Neuronal stem cell (in vitro differentiated cells): ENCODE results near the gene MTMR1.

Experiments
- DNase-seq: peaks from one replicate; pipeline ENCODE4 v3.0.0-alpha.2; 2013; ENCODE audit warnings: low spot score
- H2AFZ ChIP-seq: one replicate; pipeline ENCODE4 v1.6.1; 2013; ENCODE audit warnings: mild to moderate bottlenecking, low read length, inconsistent platforms
- H2AK5ac ChIP-seq: 2 replicates; pipeline ENCODE4 v1.6.1; 2013; ENCODE audit warnings: low read depth, mild to moderate bottlenecking, inconsistent platforms, low read length, moderate library complexity, mixed read lengths
- H2BK120ac ChIP-seq: 2 replicates; pipeline ENCODE4 v1.6.1; 2013; ENCODE audit warnings: low read depth, mild to moderate bottlenecking, inconsistent platforms, low read length, moderate library complexity, mixed read lengths
- H2BK12ac ChIP-seq: one replicate; pipeline ENCODE4 v1.6.1; 2013; ENCODE audit warnings: low read length, inconsistent platforms
- H2BK15ac ChIP-seq: 2 replicates; pipeline ENCODE4 v1.6.1; 2013; ENCODE audit warnings: mild to moderate bottlenecking, low read length, inconsistent platforms, mixed read lengths
- H2BK5ac ChIP-seq: one replicate; pipeline ENCODE4 v1.6.1; 2013; ENCODE audit warnings: inconsistent platforms, mild to moderate bottlenecking, low read length, moderate library complexity
- H3K14ac ChIP-seq: one replicate; pipeline ENCODE4 v1.6.1; 2013; ENCODE audit warnings: low read length, inconsistent platforms
- H3K18ac ChIP-seq: 2 replicates; pipeline ENCODE4 v1.6.1; 2013; ENCODE audit warnings: low read length, inconsistent platforms
- H3K23ac ChIP-seq: 2 replicates; pipeline ENCODE4 v1.6.1; 2013; ENCODE audit warnings: low read depth, mild to moderate bottlenecking, mixed read lengths, low read length, inconsistent platforms; ENCODE audit not compliant: poor library complexity
- H3K27ac ChIP-seq: replicated peaks from 3 replicates; pipeline ENCODE4 v1.5.1; 2013; ENCODE audit warnings: low read length, inconsistent platforms
- H3K27me3 ChIP-seq, 3 experiments: 2 replicates each; pipeline ENCODE4 v1.6.1; 2013; ENCODE audit warnings: low read length in 3 of 3, mild to moderate bottlenecking in 2 of 3, inconsistent platforms in 1 of 3, low read depth in 1 of 3, mixed read lengths in 1 of 3, moderate library complexity in 1 of 3; ENCODE audit not compliant: control insufficient read depth in 3 of 3, insufficient read depth in 3 of 3
- H3K36me3 ChIP-seq, 2 donors: replicated peaks in 1 of 2; 2 replicates each; pipeline ENCODE4 v1.6.1; 2013; ENCODE audit warnings: low read length in 2 of 2; ENCODE audit not compliant: control insufficient read depth in 2 of 2, insufficient read depth in 2 of 2
- H3K4ac ChIP-seq: 2 replicates; pipeline ENCODE4 v1.6.1; 2013; ENCODE audit warnings: inconsistent platforms, mild to moderate bottlenecking, low read length, moderate library complexity
- H3K4me1 ChIP-seq, 2 donors: 1 replicate in 1 of 2; 2 replicates in 1 of 2; pipeline ENCODE4 v1.6.1; 2013; ENCODE audit warnings: low read length in 2 of 2, low read depth in 1 of 2; ENCODE audit not compliant: control insufficient read depth in 2 of 2, insufficient read depth in 1 of 2
- H3K4me2 ChIP-seq: one replicate; pipeline ENCODE4 v1.6.1; 2013; ENCODE audit warnings: mild to moderate bottlenecking, low read length, inconsistent platforms; ENCODE audit not compliant: insufficient read depth, poor library complexity, severe bottlenecking
- H3K4me3 ChIP-seq, 2 donors: 2 replicates each; pipeline ENCODE4 v1.5.1; 2013; ENCODE audit warnings: low read length in 2 of 2, mild to moderate bottlenecking in 2 of 2, inconsistent platforms in 1 of 2, moderate library complexity in 1 of 2
- H3K79me1 ChIP-seq: one replicate; pipeline ENCODE4 v1.6.1; 2013; ENCODE audit warnings: low read depth, mild to moderate bottlenecking, inconsistent platforms, low read length, moderate library complexity
- H3K9ac ChIP-seq: one replicate; pipeline ENCODE4 v1.6.1; 2013; ENCODE audit warnings: mild to moderate bottlenecking, low read depth, low read length, inconsistent platforms; ENCODE audit not compliant: poor library complexity
- H3K9me3 ChIP-seq, 2 donors: replicated peaks in 1 of 2; 2 replicates each; pipeline versions ENCODE3 to v1.6.1; 2013; ENCODE audit warnings: low read length in 2 of 2, mild to moderate bottlenecking in 2 of 2, inconsistent platforms in 1 of 2, low read depth in 1 of 2, mixed read lengths in 1 of 2, moderate library complexity in 1 of 2; ENCODE audit not compliant: control insufficient read depth in 2 of 2, insufficient read depth in 1 of 2
- H4K8ac ChIP-seq: one replicate; pipeline ENCODE4 v1.6.1; 2013; ENCODE audit warnings: low read depth, mild to moderate bottlenecking, inconsistent platforms, low read length, moderate library complexity
- H4K91ac ChIP-seq: one replicate; pipeline ENCODE4 v1.6.1; 2013; ENCODE audit warnings: low read length, low read depth, mild to moderate bottlenecking, inconsistent platforms; ENCODE audit not compliant: poor library complexity
- WGBS, 2 donors: extraction: QIAGEN DNeasy Blood & Tissue Kit; methylation state at CpG; one replicate each; pipeline ENCODE4 v1.1.7; 2013; ENCODE audit warnings: missing lambda C conversion rate in 2 of 2, mixed read lengths in 1 of 2; ENCODE audit not compliant: insufficient read length in 2 of 2, insufficient replicate concordance in 1 of 2; ENCODE audit errors: extremely low coverage in 2 of 2; 5-methylcytosine and 5-hydroxymethylcytosine counted together

The MTMR1 gene

DNA sequence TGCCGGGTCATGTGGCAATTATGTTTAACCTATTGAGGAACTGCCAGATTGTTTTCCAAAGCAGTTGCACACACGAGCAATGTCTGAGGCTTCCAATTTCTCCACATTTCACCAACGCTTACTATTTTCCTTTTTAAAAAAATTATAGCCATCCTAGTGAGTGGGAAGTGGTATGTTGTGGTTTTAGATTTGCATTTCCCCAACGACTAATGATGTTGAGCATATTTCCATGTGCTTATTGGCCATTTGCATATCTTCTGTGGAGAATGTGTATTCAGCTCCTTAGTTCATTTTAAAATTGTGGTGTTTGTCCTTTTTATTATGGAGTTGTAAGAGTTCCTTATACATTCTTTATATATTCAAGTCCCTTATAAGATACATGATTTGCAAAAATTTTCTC is 60.2 kb downstream of the MTMR1 start:
- no CpG with 5 or more reads among the region's 4 CpGs for whole genome bisulfite sequencing, 2 donors
- Histone ChIP-seq H3K18ac (no peak overlapping the region), H2BK15ac (no peak overlapping the region), H3K4me1 (no peaks in the 10 kb centered on the region), H3K14ac (no peak overlapping the region), H2BK120ac (no peak overlapping the region), H3K79me1 (no peaks in the 10 kb centered on the region), H3K4ac (no peak overlapping the region), H3K23ac (no peak overlapping the region), H3K36me3 (peaks cover 0 to 13% of the 10 kb centered on the region in 2 donors), H2AK5ac (no peak overlapping the region), H4K91ac (no peak overlapping the region), H3K27ac (no peak overlapping the region), H3K27me3 (no peaks in the 10 kb centered on the region), H3K4me2 (no peak overlapping the region), H3K4me3 (no peak overlapping the region), H3K9me3 (no peaks in the 10 kb centered on the region), H3K9ac (no peak overlapping the region), H4K8ac (no peak overlapping the region), H2AFZ (no peak overlapping the region), H2BK12ac (no peak overlapping the region), H2BK5ac (no peak overlapping the region)
- DNase-seq = no peak

GRCh38 chrX:150753968-150754367 is 60.8 kb downstream of the MTMR1 start:
- no peak overlapping the region for H2AK5ac ChIP-seq
- no peak overlapping the region for H2BK12ac ChIP-seq
- H3K4ac ChIP-seq = no peak overlapping the region
- H4K91ac ChIP-seq = no peak overlapping the region
- no peaks in the 10 kb centered on the region for H3K27me3 ChIP-seq
- H3K9ac ChIP-seq = no peak overlapping the region
- no peaks in the 10 kb centered on the region for H3K4me1 ChIP-seq
- no peak for DNase-seq
- H3K4me3 ChIP-seq = no peak overlapping the region
- H4K8ac ChIP-seq = no peak overlapping the region
- no peak overlapping the region for H2BK120ac ChIP-seq
- H3K9me3 ChIP-seq = no peaks in the 10 kb centered on the region
- no peak overlapping the region for H3K23ac ChIP-seq
- H2BK15ac ChIP-seq = no peak overlapping the region
- no peak overlapping the region for H2AFZ ChIP-seq
- no peak overlapping the region for H3K4me2 ChIP-seq
- H3K14ac ChIP-seq = no peak overlapping the region
- H3K27ac ChIP-seq = no peak overlapping the region
- no peaks in the 10 kb centered on the region for H3K79me1 ChIP-seq
- WGBS, 2 donors = no CpG with 5 or more reads among the region's 4 CpGs
- no peak overlapping the region for H3K18ac ChIP-seq
- peaks cover 0 to 13% of the 10 kb centered on the region in 2 donors for H3K36me3 ChIP-seq
- no peak overlapping the region for H2BK5ac ChIP-seq

DNA sequence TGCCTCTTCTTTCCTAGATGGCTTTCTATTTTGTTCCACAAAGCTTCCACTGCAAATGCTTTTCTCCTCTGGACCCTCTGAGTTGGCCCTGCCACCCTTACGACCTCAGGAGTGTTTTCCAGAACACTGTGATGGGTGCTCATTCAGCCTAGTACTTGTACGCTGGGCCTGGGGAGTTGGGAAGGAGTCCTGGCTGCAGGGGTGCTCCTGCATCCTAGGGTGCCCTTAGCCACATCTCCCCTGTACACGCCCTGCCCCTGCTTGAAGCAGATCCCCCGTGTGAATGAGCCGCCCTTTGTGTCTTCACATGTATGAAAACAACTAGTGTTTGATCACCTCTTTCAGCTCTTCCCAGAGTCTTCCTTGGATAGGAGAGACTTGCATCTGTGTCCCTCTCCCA is 64.2 kb downstream of the MTMR1 start:
- no peak overlapping the region for H3K4me3 ChIP-seq
- no peak overlapping the region for H2AK5ac ChIP-seq
- H4K8ac ChIP-seq = no peak overlapping the region
- H3K36me3 ChIP-seq = peaks cover 0 to 9% of the 10 kb centered on the region in 2 donors
- no peak overlapping the region for H2AFZ ChIP-seq
- H3K14ac ChIP-seq = no peak overlapping the region
- no peak for DNase-seq
- H3K23ac ChIP-seq = no peak overlapping the region
- no peak overlapping the region for H3K4ac ChIP-seq
- no peak overlapping the region for H2BK5ac ChIP-seq
- no peaks in the 10 kb centered on the region for H3K79me1 ChIP-seq
- no peaks in the 10 kb centered on the region for H3K9me3 ChIP-seq
- no peak overlapping the region for H3K9ac ChIP-seq
- H2BK12ac ChIP-seq = no peak overlapping the region
- no peak overlapping the region for H2BK120ac ChIP-seq
- no CpG with 5 or more reads among the region's 5 CpGs for WGBS, 2 donors
- no peak overlapping the region for H3K18ac ChIP-seq
- peaks cover 0 to 2% of the 10 kb centered on the region in 2 donors for H3K4me1 ChIP-seq
- H3K27me3 ChIP-seq = peaks cover 0 to 4% (median 0%) of the 10 kb centered on the region in 3 experiments
- H4K91ac ChIP-seq = no peak overlapping the region
- no peak overlapping the region for H3K27ac ChIP-seq
- H2BK15ac ChIP-seq = no peak overlapping the region
- no peak overlapping the region for H3K4me2 ChIP-seq

- no peaks in the 10 kb centered on the region for H3K79me1 ChIP-seq
- no peak overlapping the region for H2BK5ac ChIP-seq
- no peak overlapping the region for H3K14ac ChIP-seq
- H2BK120ac ChIP-seq = no peak overlapping the region
- no peak overlapping the region for H3K4ac ChIP-seq
- no peak overlapping the region for H3K18ac ChIP-seq
- H3K27ac ChIP-seq = no peak overlapping the region
- DNase-seq = no peak
- H2BK15ac ChIP-seq = no peak overlapping the region
- H2BK12ac ChIP-seq = no peak overlapping the region
- H3K4me1 ChIP-seq = peaks cover 0 to 2% of the 10 kb centered on the region in 2 donors
- peaks cover 0 to 13% of the 10 kb centered on the region in 2 donors for H3K36me3 ChIP-seq
- no peak overlapping the region for H3K4me3 ChIP-seq
- no peak overlapping the region for H4K8ac ChIP-seq
- no peak overlapping the region for H3K4me2 ChIP-seq
- no peak overlapping the region for H3K9ac ChIP-seq
- H2AFZ ChIP-seq = no peak overlapping the region
- H3K23ac ChIP-seq = no peak overlapping the region
- no peak overlapping the region for H2AK5ac ChIP-seq
- no peak overlapping the region for H4K91ac ChIP-seq
- peaks cover 0 to 18% (median 0%) of the 10 kb centered on the region in 3 experiments for H3K27me3 ChIP-seq
- WGBS, 2 donors = no CpG with 5 or more reads among the region's 22 CpGs
- no peaks in the 10 kb centered on the region for H3K9me3 ChIP-seq
Measured at GRCh38 chrX:150759568-150760416, 66.6 kb downstream of the MTMR1 start.
